CD14-positive monocyte (primary cell): ENCODE results near the gene HLA-DQB1. TPM values are rescaled to one million over a fixed set of nuclear protein-coding genes. Genes with fewer than 3 reads are reported as not detected.
A peak's percentile ranks its signal among the peaks of the same experiment; 100 is the strongest.

ENCODE experiments used
- DNase-seq, 3 donors: peaks; one replicate each; pipeline ENCODE4 v3.0.0-alpha.2; 2011 to 2022
- H2AFZ ChIP-seq: 2 replicates; pipeline ENCODE4 v1.6.0; 2012; ENCODE audit warnings: mild to moderate bottlenecking, low read depth, low read length, inconsistent platforms; ENCODE audit not compliant: insufficient read depth, poor library complexity, severe bottlenecking
- H3K27ac ChIP-seq, 2 donors: 1 replicate in 1 of 2; 2 replicates in 1 of 2; pipeline ENCODE4 v1.5.1; 2012 to 2013; ENCODE audit warnings: low read length in 2 of 2, control low read depth in 1 of 2, inconsistent platforms in 1 of 2, low read depth in 1 of 2, mild to moderate bottlenecking in 1 of 2
- H3K27me3 ChIP-seq, 2 donors: one replicate each; pipeline versions ENCODE4 v1.6.0 to v1.6.1; 2011 to 2013; ENCODE audit warnings: low read length in 2 of 2; ENCODE audit not compliant: control insufficient read depth in 2 of 2, insufficient read depth in 2 of 2
- H3K36me3 ChIP-seq, 2 donors: replicated peaks in 1 of 2; 1 replicate in 1 of 2; 2 replicates in 1 of 2; pipeline versions ENCODE4 v1.5.1 to v1.6.1; 2012 to 2013; ENCODE audit warnings: low read length in 2 of 2, control low read depth in 1 of 2, inconsistent platforms in 1 of 2, mild to moderate bottlenecking in 1 of 2; ENCODE audit not compliant: insufficient read depth in 2 of 2, control insufficient read depth in 1 of 2
- H3K4me1 ChIP-seq, 2 donors: 1 replicate in 1 of 2; 2 replicates in 1 of 2; pipeline versions ENCODE4 v1.5.1 to v1.6.1; 2012 to 2013; ENCODE audit warnings: low read length in 2 of 2, control low read depth in 1 of 2, inconsistent platforms in 1 of 2, mild to moderate bottlenecking in 1 of 2, moderate library complexity in 1 of 2; ENCODE audit not compliant: insufficient read depth in 2 of 2, control insufficient read depth in 1 of 2
- H3K4me2 ChIP-seq: replicated peaks from 2 replicates; pipeline ENCODE3; 2012; ENCODE audit warnings: low read length, moderate library complexity, mild to moderate bottlenecking; ENCODE audit not compliant: poor library complexity, severe bottlenecking; ENCODE audit errors: extremely low read depth
- H3K4me3 ChIP-seq, 3 experiments: fragments of 200-600 bp in 1 of 3; sonication (generic) in 1 of 3; replicated peaks in 1 of 3; 1 replicate in 2 of 3; 2 replicates in 1 of 3; pipeline ENCODE4 v1.5.1; 2011 to 2013; ENCODE audit warnings: low read length in 3 of 3, mild to moderate bottlenecking in 3 of 3, control low read depth in 2 of 3, low read depth in 2 of 3, inconsistent platforms in 1 of 3, moderate library complexity in 1 of 3
- H3K79me2 ChIP-seq: 2 replicates; pipeline ENCODE4 v1.6.0; 2012; ENCODE audit warnings: mild to moderate bottlenecking, control low read depth, inconsistent platforms, low read length, moderate library complexity; ENCODE audit not compliant: insufficient read depth
- H3K9ac ChIP-seq: 2 replicates; pipeline ENCODE4 v1.6.0; 2017; ENCODE audit warnings: low read length, mild to moderate bottlenecking; ENCODE audit not compliant: insufficient read depth, poor library complexity, severe bottlenecking
- H3K9me3 ChIP-seq, 2 donors: replicated peaks in 1 of 2; 1 replicate in 1 of 2; 2 replicates in 1 of 2; pipeline versions ENCODE4 v1.5.1 to v1.6.1; 2012 to 2013; ENCODE audit warnings: low read length in 2 of 2, control low read depth in 1 of 2; ENCODE audit not compliant: control insufficient read depth in 1 of 2, insufficient read depth in 1 of 2
- H4K20me1 ChIP-seq: 2 replicates; pipeline ENCODE4 v1.6.0; 2012; ENCODE audit warnings: mild to moderate bottlenecking, low read length, control low read depth, moderate library complexity; ENCODE audit not compliant: insufficient read depth
- H3K27ac Mint-ChIP-seq, 7 donors: one replicate each; pipeline ENCODE4 v1.8.0; 2020; ENCODE audit warnings: mild to moderate bottlenecking in 7 of 7, mixed read lengths in 7 of 7, moderate library complexity in 6 of 7, inconsistent platforms in 2 of 7
- H3K27me3 Mint-ChIP-seq, 3 donors: one replicate each; pipeline ENCODE4 v1.8.0; 2021 to 2022; ENCODE audit warnings: low read depth in 3 of 3, mild to moderate bottlenecking in 3 of 3, mixed read lengths in 3 of 3, moderate library complexity in 3 of 3, inconsistent platforms in 1 of 3
- H3K36me3 Mint-ChIP-seq, 2 donors: one replicate each; pipeline ENCODE4 v1.8.0; 2020; ENCODE audit warnings: mixed read lengths in 2 of 2, inconsistent platforms in 1 of 2, mild to moderate bottlenecking in 1 of 2
- H3K4me1 Mint-ChIP-seq: one replicate; pipeline ENCODE4 v1.8.0; 2020; ENCODE audit warnings: mild to moderate bottlenecking, mixed read lengths
- H3K4me3 Mint-ChIP-seq, 2 donors: one replicate each; pipeline ENCODE4 v1.8.0; 2020; ENCODE audit warnings: mild to moderate bottlenecking in 2 of 2, mixed read lengths in 2 of 2, moderate library complexity in 1 of 2
- H3K9me3 Mint-ChIP-seq, 7 donors: one replicate each; pipeline ENCODE4 v1.8.0; 2020 to 2022; ENCODE audit warnings: mixed read lengths in 7 of 7, mild to moderate bottlenecking in 6 of 7, moderate library complexity in 6 of 7, inconsistent platforms in 2 of 7
- WGBS: methylation state at CpG from one replicate; pipeline ENCODE4 v1.1.5; 2013; ENCODE audit warnings: missing lambda C conversion rate; ENCODE audit not compliant: insufficient coverage; 5-methylcytosine and 5-hydroxymethylcytosine counted together
- intact Hi-C, 2 donors: fragments of 100-400 bp; cut with micrococcal nuclease; formaldehyde crosslinking; loops; one replicate each; pipeline versions ENCODE4 v1.15.0 to v1.15.1; 2023
- polyA plus RNA-seq, 3 donors: library from polyadenylated mRNA; depleted of rRNA in 1 of 3; unstranded in 2 of 3; stranded (reverse) in 1 of 3; fragments of 300-500 nt in 2 of 3; fragments of >200 nt in 1 of 3; fragmentation: Illumina TruSeq in 2 of 3; gene quantifications; 1 replicate in 2 of 3; 2 replicates in 1 of 3; pipeline ENCODE4 v1.2.3, GENCODE V29; 2012 to 2021
- TF ChIP-seq, protein P1 (sequence below): fragments of 200-600 bp; IDR thresholded peaks from one replicate; pipeline ENCODE4 v1.8.0; 2022; ENCODE audit warnings: antibody characterized with exemption, mild to moderate bottlenecking

Gene HLA-DQB1
- polyA plus RNA-seq, 3 donors, result 66.7 to 638 (median 246) TPM

- peak overlapping the region; percentile 97 to 100 for H3K4me3 Mint-ChIP-seq
- Histone ChIP-seq H2AFZ (no peak overlapping the region), H3K27me3 (no peaks in the 10 kb centered on the region), H3K27ac (peak overlapping the region in 1 of 2 donors; percentile 67), H3K79me2 (peaks cover 6% of the 10 kb centered on the region), H3K36me3 (peaks cover 9 to 19% of the 10 kb centered on the region in 2 donors), H3K9me3 (no peaks in the 10 kb centered on the region), H3K4me3 (peak overlapping the region; percentile 59 to 94 (median 78)), H3K9ac (peak overlapping the region; percentile 51), H3K4me1 (peaks cover 17 to 21% of the 10 kb centered on the region in 2 donors), H4K20me1 (no peaks in the 10 kb centered on the region), H3K4me2 (peak overlapping the region; percentile 72)
- peak; percentile 46 to 70 (median 65) for DNase-seq
- TF ChIP-seq, protein P1, sequence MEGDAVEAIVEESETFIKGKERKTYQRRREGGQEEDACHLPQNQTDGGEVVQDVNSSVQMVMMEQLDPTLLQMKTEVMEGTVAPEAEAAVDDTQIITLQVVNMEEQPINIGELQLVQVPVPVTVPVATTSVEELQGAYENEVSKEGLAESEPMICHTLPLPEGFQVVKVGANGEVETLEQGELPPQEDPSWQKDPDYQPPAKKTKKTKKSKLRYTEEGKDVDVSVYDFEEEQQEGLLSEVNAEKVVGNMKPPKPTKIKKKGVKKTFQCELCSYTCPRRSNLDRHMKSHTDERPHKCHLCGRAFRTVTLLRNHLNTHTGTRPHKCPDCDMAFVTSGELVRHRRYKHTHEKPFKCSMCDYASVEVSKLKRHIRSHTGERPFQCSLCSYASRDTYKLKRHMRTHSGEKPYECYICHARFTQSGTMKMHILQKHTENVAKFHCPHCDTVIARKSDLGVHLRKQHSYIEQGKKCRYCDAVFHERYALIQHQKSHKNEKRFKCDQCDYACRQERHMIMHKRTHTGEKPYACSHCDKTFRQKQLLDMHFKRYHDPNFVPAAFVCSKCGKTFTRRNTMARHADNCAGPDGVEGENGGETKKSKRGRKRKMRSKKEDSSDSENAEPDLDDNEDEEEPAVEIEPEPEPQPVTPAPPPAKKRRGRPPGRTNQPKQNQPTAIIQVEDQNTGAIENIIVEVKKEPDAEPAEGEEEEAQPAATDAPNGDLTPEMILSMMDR, result no peak
- WGBS, result under 1% methylated on average over 36 of the region's 47 CpGs
- H3K4me1 Mint-ChIP-seq, result peaks cover 48% of the 10 kb centered on the region
- H3K9me3 Mint-ChIP-seq, result peaks cover 0 to 16% (median 3%) of the 10 kb centered on the region in 7 donors
- H3K36me3 Mint-ChIP-seq, result peaks cover 39 to 56% of the 10 kb centered on the region in 2 donors
- H3K27me3 Mint-ChIP-seq, result peaks cover 1 to 15% (median 3%) of the 10 kb centered on the region in 3 donors
- intact Hi-C loops, result loop anchor here in 1 of 2 donors (5.0 kb wide), 1 partner anchor 38 kb away; no protein-coding TSS in a partner anchor
- peak overlapping the region; percentile 19 to 99 (median 98) for H3K27ac Mint-ChIP-seq
Measured at GRCh38 chr6:32664827-32665362, 1.6 kb downstream of the HLA-DQB1 start.

- H3K4me1 ChIP-seq, result peaks cover 13 to 15% of the 10 kb centered on the region in 2 donors
- H3K27me3 Mint-ChIP-seq, result peaks cover 1 to 10% (median 3%) of the 10 kb centered on the region in 3 donors
- H2AFZ ChIP-seq, result no peak overlapping the region
- no peaks in the 10 kb centered on the region for H3K9me3 ChIP-seq
- WGBS, result no CpG with 5 or more reads among the region's 26 CpGs
- TF ChIP-seq, protein P1, result no peak
- DNase-seq, result no peak
- no peaks in the 10 kb centered on the region for H3K27me3 ChIP-seq
- H3K9ac ChIP-seq, result no peak overlapping the region
- peaks cover 6% of the 10 kb centered on the region for H3K79me2 ChIP-seq
- H3K36me3 ChIP-seq, result peaks cover 11 to 23% of the 10 kb centered on the region in 2 donors
- peak overlapping the region; percentile 23 to 94 (median 78) for H3K4me3 ChIP-seq
- H3K9me3 Mint-ChIP-seq, result peaks cover 0 to 10% (median 0%) of the 10 kb centered on the region in 7 donors
- H4K20me1 ChIP-seq, result no peaks in the 10 kb centered on the region
- intact Hi-C loops, result no loop called here
- peak overlapping the region; percentile 97 to 100 for H3K4me3 Mint-ChIP-seq
- peak overlapping the region in 5 of 7 donors; percentile 93 to 99 (median 99) for H3K27ac Mint-ChIP-seq
- H3K27ac ChIP-seq, result no peak overlapping the region
- peaks cover 48% of the 10 kb centered on the region for H3K4me1 Mint-ChIP-seq
- peak overlapping the region; percentile 72 for H3K4me2 ChIP-seq
- H3K36me3 Mint-ChIP-seq, result peaks cover 45 to 58% of the 10 kb centered on the region in 2 donors
Measured at GRCh38 chr6:32664354-32664753, 2.1 kb downstream of the HLA-DQB1 start.
